GM21423 (cell line): ENCODE data around the gene NTM.
"Not testable (repeated sequence)": the region's sequence is repeated elsewhere in the genome, so short reads cannot be mapped to it uniquely, and the experiment has no call there.

Experiments used
- ATAC-seq: cut with Tn5 transposase; IDR thresholded peaks from one replicate; pipeline ENCODE4 v1.9.1; 2021; ENCODE audit warnings: mild to moderate bottlenecking, moderate library complexity; ENCODE audit not compliant: unreplicated experiment

Gene NTM

GRCh38 chr11:131370090-131370751, at the start of gene NTM:
Gene NTM (plus strand): TSS chr11:131370615.
- no peak for ATAC-seq

- ATAC-seq, result no peak
Observed at GRCh38 chr11:131324921-131325570, 45.4 kb upstream of the NTM start.

GRCh38 chr11:131326829-131327228, 43.6 kb upstream of the NTM start:
- ATAC-seq, result no peak

- ATAC-seq, result no peak
Observed at GRCh38 chr11:131327421-131327820, 43.0 kb upstream of the NTM start.

- no peak for ATAC-seq
Observed at GRCh38 chr11:131328843-131329242, 41.6 kb upstream of the NTM start.

- ATAC-seq, result no peak
Observed at GRCh38 chr11:131331010-131331409, 39.4 kb upstream of the NTM start.

GRCh38 chr11:131331546-131331945, 38.9 kb upstream of the NTM start:
- no peak for ATAC-seq

- no peak for ATAC-seq
Observed at GRCh38 chr11:131334601-131335000, 35.8 kb upstream of the NTM start.

- not testable (repeated sequence) for ATAC-seq
Observed at GRCh38 chr11:131341900-131342299, 28.5 kb upstream of the NTM start.

- not testable (repeated sequence) for ATAC-seq
Observed at GRCh38 chr11:131342442-131342841, 28.0 kb upstream of the NTM start.

GRCh38 chr11:131345406-131345805, 25.0 kb upstream of the NTM start:
- no peak for ATAC-seq

- no peak for ATAC-seq
Observed at GRCh38 chr11:131349368-131350086, 20.9 kb upstream of the NTM start.

- ATAC-seq, result no peak
Observed at GRCh38 chr11:131350872-131351271, 19.5 kb upstream of the NTM start.

GRCh38 chr11:131351848-131352247, 18.6 kb upstream of the NTM start:
- ATAC-seq, result no peak

GRCh38 chr11:131353766-131354165, 16.6 kb upstream of the NTM start:
- no peak for ATAC-seq

GRCh38 chr11:131354251-131354701, 16.1 kb upstream of the NTM start:
- no peak for ATAC-seq

GRCh38 chr11:131356206-131356605, 14.2 kb upstream of the NTM start:
- ATAC-seq, result no peak

- no peak for ATAC-seq
Observed at GRCh38 chr11:131365329-131365930, 5.0 kb upstream of the NTM start.

GRCh38 chr11:131370901-131371790, 731 bp downstream of the NTM start:
- ATAC-seq, result no peak

- no peak for ATAC-seq
Observed at GRCh38 chr11:131371791-131372104, 1.3 kb downstream of the NTM start.
